ENCODE data around the gene PCDHGB7. TPM values are rescaled to one million over a fixed set of nuclear protein-coding genes. Genes with fewer than 3 reads are reported as not detected.

The PCDHGB7 gene
- 0.05 to 0.08 TPM (median 0.06 TPM) in 3 of 5 replicates, not detected in the others for total RNA-seq (2022; extraction: Qiagen RNA extraction; ENCODE audit: low read depth)

DNA sequence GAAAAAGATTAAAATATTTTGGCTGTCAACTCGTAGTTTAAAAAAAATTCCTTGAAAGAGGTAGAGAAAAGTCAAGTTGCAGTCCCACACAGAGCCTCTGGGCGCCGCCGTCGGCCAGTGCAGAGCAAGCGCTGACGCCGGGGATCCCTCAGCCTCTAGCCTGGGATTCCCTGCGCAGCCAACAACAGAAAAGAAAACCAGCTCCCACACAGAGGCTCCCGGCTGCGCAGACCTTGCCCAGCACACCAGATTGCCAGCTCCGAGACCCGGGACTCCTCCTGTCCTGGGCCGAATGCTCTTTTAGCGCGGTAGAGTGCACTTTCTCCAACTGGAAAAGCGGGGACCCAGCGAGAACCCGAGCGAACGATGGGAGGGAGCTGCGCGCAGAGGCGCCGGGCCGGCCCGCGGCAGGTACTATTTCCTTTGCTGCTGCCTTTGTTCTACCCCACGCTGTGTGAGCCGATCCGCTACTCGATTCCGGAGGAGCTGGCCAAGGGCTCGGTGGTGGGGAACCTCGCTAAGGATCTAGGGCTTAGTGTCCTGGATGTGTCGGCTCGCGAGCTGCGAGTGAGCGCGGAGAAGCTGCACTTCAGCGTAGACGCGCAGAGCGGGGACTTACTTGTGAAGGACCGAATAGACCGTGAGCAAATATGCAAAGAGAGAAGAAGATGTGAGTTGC, at the start of gene PCDHGB7:
PCDHGB7 (plus strand) TSS at position 184 of the 679 bp plus-strand sequence; CDS start at position 367, 183 bp downstream.

DNA sequence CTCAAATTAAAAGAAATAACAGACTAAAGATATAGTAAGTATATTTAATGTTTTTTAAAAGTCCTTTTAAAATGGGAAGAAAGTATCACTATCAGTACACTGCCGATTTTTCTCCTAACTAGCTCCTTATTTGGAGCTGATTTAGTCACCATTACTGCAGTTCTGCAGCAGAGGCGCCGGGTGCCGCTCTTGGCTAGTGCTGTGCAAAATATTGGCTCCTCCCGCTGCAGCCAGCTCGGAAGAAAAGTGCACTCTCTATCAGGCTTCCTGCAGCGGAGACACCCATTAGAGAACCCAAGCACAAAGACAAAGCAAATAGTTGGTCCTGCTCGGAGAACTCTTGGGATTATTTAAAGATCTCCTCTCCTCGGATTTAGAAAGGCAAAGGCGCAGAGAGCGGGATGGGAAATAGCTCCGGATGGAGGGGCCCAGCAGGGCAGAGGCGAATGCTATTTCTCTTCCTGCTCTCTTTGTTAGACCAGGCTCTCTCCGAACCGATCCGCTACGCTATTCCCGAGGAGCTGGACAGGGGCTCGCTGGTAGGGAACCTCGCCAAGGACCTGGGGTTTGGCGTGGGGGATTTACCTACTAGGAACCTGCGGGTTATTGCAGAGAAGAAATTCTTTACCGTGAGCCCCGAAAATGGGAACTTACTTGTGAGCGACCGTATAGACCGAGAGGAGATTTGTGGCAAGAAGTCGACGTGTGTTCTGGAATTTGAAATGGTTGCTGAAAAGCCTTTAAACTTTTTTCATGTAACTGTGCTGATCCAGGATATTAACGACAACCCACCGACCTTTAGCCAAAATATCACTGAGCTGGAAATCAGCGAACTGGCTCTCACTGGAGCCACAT, 47.3 kb upstream of the PCDHGB7 start, which contains the start of gene PCDHGB3:
PCDHGB3 (plus strand) TSS at position 249 of the 855 bp plus-strand sequence; CDS start at position 402, 153 bp downstream.

DNA sequence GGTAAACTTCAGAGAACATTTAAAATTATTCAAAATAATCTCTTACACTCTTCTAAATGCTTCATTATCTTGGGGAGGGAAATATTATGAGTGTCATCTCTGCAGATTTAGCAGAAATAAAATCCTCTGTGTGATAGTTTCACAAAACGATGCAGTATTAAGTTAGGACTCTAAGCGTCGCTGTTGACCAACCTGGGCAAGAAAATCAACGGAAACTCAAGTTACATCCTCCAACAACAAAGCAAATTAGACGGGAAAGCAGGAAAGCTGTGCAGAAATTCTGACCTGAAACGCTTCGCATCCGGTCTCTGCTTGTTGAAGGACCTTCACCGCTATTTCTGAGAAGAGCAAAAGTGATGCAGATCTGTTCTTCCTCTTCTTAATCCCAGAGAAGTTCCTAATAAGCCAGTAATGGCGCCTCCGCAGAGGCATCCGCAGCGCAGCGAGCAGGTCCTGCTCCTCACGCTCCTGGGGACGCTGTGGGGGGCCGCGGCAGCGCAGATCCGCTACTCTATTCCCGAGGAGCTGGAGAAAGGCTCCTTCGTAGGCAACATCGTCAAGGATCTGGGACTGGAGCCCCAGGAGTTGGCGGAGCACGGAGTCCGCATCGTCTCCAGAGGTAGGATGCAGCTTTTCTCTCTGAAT, 43.7 kb upstream of the PCDHGB7 start, which contains the start of gene PCDHGA6:
PCDHGA6 (plus strand) TSS at position 219 of the 645 bp plus-strand sequence; CDS start at position 412, 193 bp downstream.

DNA sequence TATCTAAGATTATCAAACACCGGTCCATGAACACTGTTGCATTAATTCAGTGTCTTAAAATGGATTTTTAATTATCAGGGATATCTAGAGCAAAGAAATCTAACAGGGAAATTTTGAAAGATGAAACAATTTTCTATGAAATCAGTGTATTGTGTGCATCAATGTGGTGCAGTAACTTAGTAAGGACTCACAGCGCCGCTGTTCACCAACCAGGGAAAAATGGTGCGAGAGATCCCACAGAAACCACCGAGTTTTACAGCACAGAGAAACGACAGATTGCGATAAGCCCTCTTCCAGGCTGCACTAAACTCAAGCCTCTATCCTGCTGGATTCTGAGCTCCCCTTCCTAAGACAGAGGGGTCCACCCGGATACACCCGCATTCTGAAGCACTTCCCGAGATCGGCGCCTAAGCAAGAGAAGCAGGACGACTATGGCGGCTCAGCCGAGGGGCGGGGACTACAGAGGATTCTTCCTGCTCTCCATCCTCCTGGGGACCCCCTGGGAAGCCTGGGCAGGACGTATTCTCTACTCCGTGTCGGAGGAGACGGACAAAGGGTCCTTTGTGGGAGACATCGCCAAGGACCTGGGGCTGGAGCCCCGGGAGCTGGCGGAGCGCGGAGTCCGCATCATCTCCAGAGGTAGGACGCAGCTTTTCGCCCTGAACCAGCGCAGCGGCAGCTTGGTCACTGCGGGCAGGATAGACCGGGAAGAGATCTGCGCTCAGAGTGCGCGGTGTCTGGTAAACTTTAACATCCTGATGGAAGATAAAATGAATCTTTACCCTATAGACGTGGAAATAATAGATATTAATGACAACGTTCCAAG, 34.8 kb upstream of the PCDHGB7 start, which contains the start of gene PCDHGA7:
PCDHGA7 (plus strand) TSS at position 274 of the 826 bp plus-strand sequence; CDS start at position 432, 158 bp downstream.

DNA sequence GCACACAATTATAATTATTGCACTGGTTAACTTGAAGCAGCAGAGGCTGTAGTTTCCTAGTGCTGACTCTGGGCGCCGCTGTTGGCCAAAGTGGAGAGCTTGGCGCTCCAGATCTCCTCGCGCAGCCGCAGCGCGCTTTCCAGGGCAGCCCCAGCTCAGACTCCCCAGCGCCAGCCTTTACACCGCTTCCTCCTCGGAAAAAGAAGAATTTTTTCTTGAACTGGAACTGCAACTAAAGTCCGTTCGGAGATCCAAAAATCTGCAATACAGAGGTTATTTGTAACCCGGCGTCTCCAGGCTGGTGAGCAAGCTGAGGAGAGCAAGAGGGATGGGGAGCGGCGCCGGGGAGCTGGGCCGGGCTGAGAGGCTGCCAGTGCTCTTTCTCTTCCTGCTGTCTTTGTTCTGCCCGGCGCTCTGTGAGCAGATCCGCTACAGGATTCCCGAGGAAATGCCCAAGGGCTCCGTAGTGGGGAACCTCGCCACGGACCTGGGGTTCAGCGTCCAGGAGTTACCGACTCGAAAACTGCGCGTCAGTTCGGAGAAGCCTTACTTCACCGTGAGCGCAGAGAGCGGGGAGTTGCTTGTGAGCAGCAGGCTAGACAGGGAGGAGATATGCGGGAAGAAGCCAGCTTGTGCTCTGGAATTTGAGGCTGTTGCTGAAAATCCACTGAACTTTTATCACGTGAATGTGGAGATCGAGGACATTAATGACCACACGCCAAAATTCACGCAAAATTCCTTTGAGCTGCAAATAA, 29.7 kb upstream of the PCDHGB7 start, which contains the start of gene PCDHGB4:
PCDHGB4 (plus strand) TSS at position 142 of the 755 bp plus-strand sequence; CDS start at position 329, 187 bp downstream.

DNA sequence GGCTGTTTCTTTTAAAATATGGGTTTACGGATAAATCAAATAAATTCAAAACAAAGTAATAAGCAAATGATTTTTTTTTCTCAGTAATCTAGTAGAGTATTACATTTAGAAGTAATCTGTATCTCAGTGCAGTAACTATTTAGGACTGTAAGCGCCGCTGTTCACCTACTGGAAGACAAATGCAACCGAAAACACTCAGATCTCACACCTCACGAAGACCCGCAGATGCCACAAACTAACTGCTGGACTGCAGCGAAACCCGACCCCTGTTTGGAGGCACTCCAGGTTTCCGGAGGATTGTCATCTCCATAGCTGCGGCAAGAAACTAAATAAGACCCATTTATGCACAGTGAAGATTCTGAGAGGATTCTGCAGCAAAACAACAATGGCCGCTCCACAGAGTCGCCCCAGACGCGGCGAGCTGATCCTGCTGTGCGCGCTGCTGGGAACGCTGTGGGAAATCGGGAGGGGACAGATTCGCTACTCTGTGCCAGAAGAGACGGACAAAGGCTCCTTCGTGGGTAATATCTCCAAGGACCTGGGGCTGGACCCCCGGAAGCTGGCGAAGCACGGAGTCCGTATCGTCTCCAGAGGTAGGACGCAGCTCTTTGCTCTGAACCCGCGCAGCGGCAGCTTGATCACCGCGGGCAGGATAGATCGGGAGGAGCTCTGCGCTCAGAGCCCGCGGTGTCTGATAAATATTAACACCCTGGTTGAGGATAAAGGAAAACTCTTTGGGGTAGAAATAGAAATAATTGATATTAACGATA, 24.9 kb upstream of the PCDHGB7 start, which contains the start of gene PCDHGA8:
PCDHGA8 (plus strand) TSS at position 205 of the 770 bp plus-strand sequence; CDS start at position 386, 181 bp downstream.

DNA sequence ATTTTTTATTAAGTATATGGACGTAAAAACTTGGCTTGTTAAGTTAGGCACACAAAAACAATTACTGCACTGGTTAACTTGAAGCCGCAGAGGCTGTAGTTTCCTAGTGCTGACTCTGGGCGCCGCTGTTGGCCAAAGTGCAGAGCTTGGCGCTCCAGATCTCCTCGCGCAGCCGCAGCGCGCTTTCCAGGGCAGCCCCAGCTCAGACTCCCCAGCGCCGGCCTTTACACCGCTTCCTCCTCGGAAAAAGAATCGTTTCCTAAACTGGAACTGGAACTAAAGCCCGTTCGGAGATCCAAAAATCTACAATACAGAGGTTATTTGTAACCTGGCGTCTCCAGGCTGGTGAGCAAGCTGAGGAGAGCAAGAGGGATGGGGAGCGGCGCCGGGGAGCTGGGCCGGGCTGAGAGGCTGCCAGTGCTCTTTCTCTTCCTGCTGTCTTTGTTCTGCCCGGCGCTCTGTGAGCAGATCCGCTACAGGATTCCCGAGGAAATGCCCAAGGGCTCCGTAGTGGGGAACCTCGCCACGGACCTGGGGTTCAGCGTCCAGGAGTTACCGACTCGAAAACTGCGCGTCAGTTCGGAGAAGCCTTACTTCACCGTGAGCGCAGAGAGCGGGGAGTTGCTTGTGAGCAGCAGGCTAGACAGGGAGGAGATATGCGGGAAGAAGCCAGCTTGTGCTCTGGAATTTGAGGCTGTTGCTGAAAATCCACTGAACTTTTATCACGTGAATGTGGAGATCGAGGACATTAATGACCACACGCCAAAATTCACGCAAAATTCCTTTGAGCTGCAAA, 19.5 kb upstream of the PCDHGB7 start, which contains the start of gene PCDHGB5:
PCDHGB5 (plus strand) TSS at position 192 of the 796 bp plus-strand sequence; CDS start at position 373, 181 bp downstream.

DNA sequence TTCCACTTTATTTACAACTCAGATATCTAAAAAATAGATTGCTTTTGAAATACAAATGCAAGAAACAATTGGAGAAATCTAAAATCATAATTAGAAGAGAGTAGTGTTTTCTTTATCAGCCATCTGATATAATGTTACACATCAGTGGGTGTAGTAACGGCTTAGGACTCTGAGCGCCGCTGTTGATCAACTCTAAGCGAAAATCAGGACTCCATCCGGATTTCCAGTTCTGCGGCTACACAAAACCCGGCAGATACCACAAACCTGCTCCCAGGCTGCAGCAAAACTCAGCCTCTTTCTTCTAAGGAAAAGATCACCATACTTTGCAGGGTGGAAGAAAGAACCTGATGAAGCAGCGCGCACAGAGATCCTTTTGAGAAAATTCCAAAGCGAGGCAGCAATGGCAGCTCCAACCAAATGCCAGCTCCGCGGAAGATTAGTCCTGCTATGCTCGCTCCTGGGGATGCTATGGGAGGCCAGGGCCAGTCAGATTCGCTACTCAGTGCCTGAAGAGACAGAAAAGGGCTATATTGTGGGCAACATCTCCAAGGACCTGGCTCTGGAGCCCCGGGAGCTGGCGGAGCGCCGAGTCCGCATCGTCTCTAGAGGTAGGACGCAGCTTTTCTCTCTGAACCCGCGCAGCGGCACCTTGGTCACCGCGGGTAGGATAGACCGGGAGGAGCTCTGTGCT, 14.8 kb upstream of the PCDHGB7 start, which contains the start of gene PCDHGA9:
PCDHGA9 (plus strand) TSS at position 226 of the 691 bp plus-strand sequence; CDS start at position 401, 175 bp downstream.

DNA sequence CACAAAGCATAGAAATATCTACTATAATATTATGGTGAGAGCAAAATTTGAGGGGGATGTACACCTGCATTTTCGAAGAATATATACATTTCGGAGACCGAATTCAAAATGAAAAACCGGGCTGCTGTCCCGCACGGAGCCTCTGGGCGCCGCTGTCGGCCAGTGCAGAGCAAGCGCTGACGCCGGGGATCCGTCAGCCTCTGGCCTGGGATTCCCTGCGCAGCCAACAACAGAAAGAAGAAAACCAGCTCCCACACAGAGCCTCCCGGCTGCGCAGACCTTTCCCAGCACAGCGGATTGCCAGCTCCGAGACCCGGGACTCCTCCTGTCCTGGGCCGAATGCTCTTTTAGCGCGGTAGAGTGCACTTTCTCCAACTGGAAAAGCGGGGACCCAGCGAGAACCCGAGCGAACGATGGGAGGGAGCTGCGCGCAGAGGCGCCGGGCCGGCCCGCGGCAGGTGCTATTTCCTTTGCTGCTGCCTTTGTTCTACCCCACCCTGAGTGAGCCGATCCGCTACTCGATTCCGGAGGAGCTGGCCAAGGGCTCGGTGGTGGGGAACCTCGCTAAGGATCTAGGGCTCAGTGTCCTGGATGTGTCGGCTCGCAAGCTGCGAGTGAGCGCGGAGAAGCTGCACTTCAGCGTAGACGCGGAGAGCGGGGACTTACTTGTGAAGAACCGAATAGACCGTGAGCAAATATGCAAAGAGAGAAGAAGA, 9.5 kb upstream of the PCDHGB7 start, which contains the start of gene PCDHGB6:
PCDHGB6 (plus strand) TSS at position 232 of the 716 bp plus-strand sequence; CDS start at position 414, 182 bp downstream.

DNA sequence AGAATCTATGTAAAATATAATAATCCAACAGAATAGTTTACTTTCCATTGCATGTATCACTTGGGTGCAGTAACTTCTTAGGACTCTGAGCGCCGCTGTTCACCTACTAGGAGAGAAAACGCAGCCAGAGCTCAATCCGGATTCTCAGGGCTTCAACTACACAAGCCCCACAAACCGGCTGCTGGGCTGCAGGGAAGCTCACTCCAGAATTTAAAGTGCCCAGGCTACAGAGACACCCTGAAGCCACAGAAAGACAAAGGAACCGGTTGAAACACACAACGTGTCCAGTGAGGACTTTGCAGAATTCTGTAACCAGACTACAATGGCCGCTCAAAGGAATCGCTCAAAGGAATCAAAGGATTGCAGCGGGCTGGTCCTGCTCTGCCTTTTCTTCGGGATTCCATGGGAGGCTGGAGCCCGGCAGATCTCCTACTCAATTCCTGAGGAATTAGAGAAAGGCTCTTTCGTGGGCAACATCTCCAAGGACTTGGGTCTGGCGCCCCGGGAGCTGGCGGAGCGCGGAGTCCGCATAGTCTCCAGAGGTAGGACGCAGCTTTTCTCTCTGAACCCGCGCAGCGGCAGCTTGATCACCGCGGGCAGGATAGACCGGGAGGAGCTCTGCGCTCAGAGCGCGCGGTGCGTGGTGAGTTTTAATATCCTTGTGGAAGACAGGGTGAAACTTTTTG, 4.5 kb upstream of the PCDHGB7 start, which contains the start of gene PCDHGA10:
PCDHGA10 (plus strand) TSS at position 134 of the 686 bp plus-strand sequence; CDS start at position 323, 189 bp downstream.

DNA sequence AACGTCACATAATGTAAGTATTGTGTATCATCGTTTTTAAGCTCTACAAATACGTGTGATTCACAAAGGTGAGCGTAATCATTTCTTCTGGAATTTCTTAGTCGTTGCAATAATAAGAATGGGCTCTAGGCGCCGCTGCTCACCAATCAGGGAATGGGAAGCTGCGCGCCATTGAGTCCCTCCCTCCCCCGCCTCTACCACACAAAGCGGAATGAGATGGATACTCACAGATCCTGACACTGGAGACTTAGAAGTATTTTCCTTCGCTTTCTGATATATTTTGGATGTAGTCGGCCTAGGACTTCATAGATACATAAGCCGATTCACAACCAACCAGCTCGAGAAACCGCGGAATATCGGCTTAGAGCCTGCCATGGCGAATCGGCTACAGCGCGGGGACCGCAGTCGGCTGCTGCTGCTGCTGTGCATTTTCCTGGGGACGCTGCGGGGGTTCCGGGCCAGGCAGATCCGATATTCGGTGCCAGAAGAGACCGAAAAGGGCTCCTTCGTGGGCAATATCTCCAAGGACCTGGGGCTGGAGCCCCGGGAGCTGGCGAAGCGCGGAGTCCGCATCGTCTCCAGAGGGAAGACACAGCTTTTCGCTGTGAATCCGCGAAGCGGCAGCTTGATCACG, 3.5 kb downstream of the PCDHGB7 start, which contains the start of gene PCDHGA11:
PCDHGA11 (plus strand) TSS at position 197 of the 634 bp plus-strand sequence; CDS start at position 374, 177 bp downstream.

DNA sequence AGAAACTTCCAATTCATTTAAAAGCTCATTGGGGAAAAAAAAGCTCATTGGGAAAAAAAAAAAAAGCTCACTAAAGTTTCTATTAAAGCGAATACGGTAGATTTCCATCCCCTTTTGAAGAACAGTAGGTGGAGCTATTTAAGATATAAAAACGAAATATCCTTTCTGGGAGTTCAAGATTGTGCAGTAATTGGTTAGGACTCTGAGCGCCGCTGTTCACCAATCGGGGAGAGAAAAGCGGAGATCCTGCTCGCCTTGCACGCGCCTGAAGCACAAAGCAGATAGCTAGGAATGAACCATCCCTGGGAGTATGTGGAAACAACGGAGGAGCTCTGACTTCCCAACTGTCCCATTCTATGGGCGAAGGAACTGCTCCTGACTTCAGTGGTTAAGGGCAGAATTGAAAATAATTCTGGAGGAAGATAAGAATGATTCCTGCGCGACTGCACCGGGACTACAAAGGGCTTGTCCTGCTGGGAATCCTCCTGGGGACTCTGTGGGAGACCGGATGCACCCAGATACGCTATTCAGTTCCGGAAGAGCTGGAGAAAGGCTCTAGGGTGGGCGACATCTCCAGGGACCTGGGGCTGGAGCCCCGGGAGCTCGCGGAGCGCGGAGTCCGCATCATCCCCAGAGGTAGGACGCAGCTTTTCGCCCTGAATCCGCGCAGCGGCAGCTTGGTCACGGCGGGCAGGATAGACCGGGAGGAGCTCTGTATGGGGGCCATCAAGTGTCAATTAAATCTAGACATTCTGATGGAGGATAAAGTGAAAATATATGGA, 13.0 kb downstream of the PCDHGB7 start, which contains the start of gene PCDHGA12:
PCDHGA12 (plus strand) TSS at position 176 of the 782 bp plus-strand sequence; CDS start at position 429, 253 bp downstream.

All from A549 treated with ZK216348 at 1 μM for 4 hours (cell line).